Adipocyte (in vitro differentiated cells): Measurements from ENCODE around the gene KRT7.

Experiments used
- DNase-seq: peaks from one replicate; pipeline ENCODE4 v3.0.0-alpha.2; 2015; ENCODE audit warnings: low read depth
- H3K27me3 ChIP-seq: replicated peaks from 2 replicates; pipeline ENCODE4 v1.7.0; 2013; ENCODE audit warnings: mild to moderate bottlenecking, low read length, moderate library complexity; ENCODE audit not compliant: control insufficient read depth, insufficient read depth
- H3K36me3 ChIP-seq: 2 replicates; pipeline ENCODE4 v1.7.0; 2013; ENCODE audit warnings: low read length, mild to moderate bottlenecking, moderate library complexity; ENCODE audit not compliant: control insufficient read depth, insufficient read depth, severe bottlenecking
- H3K4me1 ChIP-seq: 2 replicates; pipeline ENCODE4 v1.7.0; 2013; ENCODE audit warnings: mild to moderate bottlenecking, low read length, moderate library complexity; ENCODE audit not compliant: control insufficient read depth, insufficient read depth
- H3K4me3 ChIP-seq: 2 replicates; pipeline ENCODE4 v1.7.0; 2013; ENCODE audit warnings: mild to moderate bottlenecking, low read length, moderate library complexity
- H3K9ac ChIP-seq: 2 replicates; pipeline ENCODE4 v1.7.0; 2013; ENCODE audit warnings: mild to moderate bottlenecking, low read length, moderate library complexity
- H3K9me3 ChIP-seq: 2 replicates; pipeline ENCODE4 v1.7.0; 2013; ENCODE audit warnings: mild to moderate bottlenecking, low read length, moderate library complexity; ENCODE audit not compliant: control insufficient read depth

Gene KRT7

DNA sequence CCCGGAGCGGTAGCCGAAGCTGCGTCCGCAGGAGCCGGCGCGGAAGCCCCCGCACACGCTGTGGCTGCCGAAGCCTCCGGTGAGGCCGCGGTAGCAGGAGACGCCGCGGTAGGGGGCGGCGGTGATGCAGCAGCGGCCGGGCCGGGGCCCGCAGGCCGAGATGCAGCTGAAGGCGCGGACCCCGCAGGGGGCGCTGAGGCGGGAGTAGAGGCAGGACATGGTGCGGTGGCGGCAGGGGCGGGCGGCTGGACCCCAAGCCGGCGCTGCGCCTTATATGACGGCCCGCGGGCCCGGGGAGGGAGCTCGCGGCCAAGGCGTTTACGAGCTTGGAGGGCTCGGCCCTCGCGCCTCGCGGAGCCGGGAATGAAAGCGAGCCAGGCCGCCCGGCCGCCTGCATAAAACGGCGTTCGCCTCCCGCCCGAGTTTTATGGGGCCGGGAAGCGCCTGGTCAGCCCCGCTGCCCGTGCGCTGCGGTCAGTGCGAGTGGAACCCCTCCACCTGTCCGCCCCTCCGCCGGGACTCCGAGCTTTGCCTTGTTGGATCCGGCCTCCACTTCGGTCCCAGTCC is 25.4 kb downstream of the KRT7 start:
- peak; percentile 30 for DNase-seq
- Histone ChIP-seq H3K36me3 (no peaks in the 10 kb centered on the region), H3K9me3 (no peaks in the 10 kb centered on the region), H3K27me3 (peaks cover 66% of the 10 kb centered on the region), H3K4me3 (no peak overlapping the region), H3K9ac (no peak overlapping the region), H3K4me1 (no peaks in the 10 kb centered on the region)

DNA sequence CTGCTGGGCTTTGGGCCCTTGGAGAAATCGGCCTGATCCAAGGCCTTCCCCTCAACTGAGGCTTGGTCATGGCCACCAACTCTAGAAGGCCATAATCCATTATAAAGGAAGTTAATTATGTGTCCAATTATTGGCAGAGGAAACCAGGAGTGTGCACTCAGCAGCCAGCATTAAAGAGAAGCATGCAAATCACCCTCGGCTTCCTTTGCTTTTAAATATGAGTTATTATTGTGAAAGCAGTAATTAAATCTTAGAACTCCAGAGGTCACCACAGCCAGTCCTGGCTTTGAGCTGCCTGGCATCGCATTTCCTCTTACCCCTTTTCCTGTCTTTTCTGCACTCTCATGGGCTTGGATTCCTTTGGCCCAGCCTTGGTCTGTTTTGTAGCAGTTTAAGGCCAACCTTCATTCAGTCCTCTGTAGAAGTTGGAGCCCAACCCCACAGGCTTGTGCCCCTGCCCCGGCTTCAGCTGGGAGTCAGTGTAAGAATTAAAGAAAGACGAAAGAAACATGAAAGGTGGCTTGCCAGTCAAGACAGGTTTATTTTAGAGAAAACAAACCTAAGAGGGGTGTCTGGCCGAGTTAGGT is 26.7 kb downstream of the KRT7 start:
- peaks cover 2% of the 10 kb centered on the region for H3K4me1 ChIP-seq
- DNase-seq, result peak; percentile 66
- no peak overlapping the region for H3K9ac ChIP-seq
- H3K36me3 ChIP-seq, result no peaks in the 10 kb centered on the region
- H3K9me3 ChIP-seq, result no peaks in the 10 kb centered on the region
- no peak overlapping the region for H3K4me3 ChIP-seq
- H3K27me3 ChIP-seq, result peaks cover 64% of the 10 kb centered on the region

DNA sequence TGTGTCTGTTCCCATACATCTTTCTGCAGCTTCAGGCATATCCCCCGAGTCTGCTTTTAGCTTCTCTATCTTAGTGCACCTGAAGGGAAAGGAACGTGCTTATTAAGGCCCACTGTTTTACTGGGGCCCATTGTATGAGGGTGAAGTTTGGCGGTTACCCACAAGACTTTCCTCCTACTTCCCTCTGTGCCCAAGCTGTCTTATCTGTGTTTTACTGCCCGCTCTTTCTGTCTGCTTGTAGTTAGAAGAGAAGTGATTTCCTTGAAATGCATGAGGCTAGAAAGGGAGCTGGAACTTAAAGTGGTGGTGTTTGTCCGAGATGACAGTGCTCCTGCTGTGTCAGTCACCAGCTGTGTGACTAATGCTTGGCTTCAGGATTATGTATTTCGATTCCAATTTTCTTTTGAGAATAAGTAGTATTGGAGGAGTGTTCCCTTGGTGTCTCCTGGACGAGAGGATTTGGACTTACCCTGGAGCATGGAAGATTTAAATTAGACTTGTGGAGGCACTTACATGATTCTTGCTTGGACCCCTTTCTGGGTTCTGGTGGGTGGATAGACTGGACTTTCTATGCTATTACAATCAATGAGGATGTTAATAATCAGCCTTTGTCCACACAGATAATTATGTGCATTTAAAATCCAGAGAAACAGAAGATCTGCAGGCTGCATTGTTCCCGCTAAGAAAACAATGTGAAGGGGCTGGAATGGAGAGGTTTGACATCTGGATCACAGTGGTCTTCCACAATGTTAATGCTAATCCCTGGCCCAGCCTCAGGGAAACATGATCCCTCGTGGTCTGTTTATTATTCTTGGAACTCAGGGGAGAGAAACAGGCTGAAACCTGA is 27.5 kb downstream of the KRT7 start:
- H3K4me3 ChIP-seq, result no peak overlapping the region
- H3K27me3 ChIP-seq, result peaks cover 56% of the 10 kb centered on the region
- H3K4me1 ChIP-seq, result peaks cover 4% of the 10 kb centered on the region
- peak; percentile 78 for DNase-seq
- no peaks in the 10 kb centered on the region for H3K36me3 ChIP-seq
- H3K9me3 ChIP-seq, result no peaks in the 10 kb centered on the region
- H3K9ac ChIP-seq, result no peak overlapping the region

DNA sequence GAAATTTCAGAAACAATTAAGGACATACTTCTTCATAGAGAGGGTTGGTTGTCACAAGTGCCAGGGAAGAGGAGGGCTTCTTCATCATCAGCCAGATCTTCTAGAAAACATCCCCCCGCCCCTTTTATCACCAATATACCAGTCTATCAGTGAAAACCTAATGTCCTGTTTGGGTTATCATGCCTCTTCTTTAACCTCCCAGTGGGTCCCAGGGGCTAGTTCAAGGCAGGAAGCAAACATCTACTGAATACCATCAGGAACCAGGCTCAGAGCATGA is 28.1 kb downstream of the KRT7 start:
- no peak for DNase-seq
- no peak overlapping the region for H3K9ac ChIP-seq
- peaks cover 5% of the 10 kb centered on the region for H3K4me1 ChIP-seq
- no peak overlapping the region for H3K4me3 ChIP-seq
- no peaks in the 10 kb centered on the region for H3K36me3 ChIP-seq
- no peaks in the 10 kb centered on the region for H3K9me3 ChIP-seq
- peaks cover 50% of the 10 kb centered on the region for H3K27me3 ChIP-seq

DNA sequence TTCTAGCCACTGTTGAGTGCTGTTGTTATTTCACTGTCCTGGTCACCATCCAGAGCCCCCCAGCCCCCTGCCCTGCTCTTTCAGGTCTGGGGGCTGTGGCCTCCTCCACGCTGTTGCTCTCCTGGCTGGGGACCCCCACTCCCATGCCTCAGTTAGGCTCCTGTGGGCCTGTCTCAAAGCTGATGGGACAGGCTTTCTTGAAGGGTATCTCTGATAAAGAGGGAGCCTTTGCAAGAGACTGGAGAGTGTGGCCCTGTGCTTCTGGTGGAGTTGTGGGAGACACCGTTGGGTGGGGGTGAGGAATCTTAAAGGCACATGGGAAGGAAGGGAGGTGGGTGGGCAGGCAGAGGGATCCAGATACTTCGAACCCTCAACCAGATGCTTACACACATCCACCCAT is 29.2 kb downstream of the KRT7 start:
- Histone ChIP-seq H3K36me3 (no peaks in the 10 kb centered on the region), H3K4me3 (no peak overlapping the region), H3K9me3 (no peaks in the 10 kb centered on the region), H3K4me1 (peaks cover 5% of the 10 kb centered on the region), H3K9ac (no peak overlapping the region), H3K27me3 (peaks cover 40% of the 10 kb centered on the region)
- DNase-seq, result no peak

DNA sequence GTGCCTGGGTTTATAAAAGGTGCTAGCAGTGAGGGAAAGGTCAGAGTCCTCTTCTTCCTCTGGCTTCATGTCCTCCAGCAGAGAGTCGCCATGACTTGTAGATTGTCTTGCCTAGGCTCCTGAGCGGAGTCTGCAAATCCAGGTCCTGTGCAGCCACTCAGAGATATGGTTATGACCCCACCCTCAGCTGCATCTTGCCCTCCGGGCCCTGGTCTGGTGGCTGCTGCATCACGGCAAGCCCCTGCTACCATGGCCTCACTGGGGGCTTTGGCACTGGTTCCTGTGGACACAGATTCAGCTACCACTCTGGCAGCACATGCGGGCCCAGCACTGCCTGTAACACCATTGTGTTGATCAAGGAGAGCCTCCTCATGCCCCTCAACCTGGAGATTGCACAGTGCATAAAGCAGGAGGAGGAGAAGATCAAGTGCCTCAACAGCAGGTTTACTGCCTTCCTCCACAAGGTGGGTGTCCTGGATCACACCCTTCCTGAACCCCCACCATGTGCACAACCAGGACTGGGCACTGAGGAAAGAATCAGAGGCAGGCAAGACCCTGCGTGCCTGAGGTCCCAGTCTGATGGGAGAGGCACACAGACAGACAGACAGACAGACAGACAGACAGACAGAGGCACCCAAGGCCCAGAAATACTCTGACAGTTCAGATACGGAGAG is 30.9 kb downstream of the KRT7 start:
- Histone ChIP-seq H3K4me1 (peaks cover 5% of the 10 kb centered on the region), H3K36me3 (no peaks in the 10 kb centered on the region), H3K4me3 (no peak overlapping the region), H3K27me3 (peaks cover 27% of the 10 kb centered on the region), H3K9me3 (no peaks in the 10 kb centered on the region), H3K9ac (no peak overlapping the region)
- DNase-seq, result no peak

DNA sequence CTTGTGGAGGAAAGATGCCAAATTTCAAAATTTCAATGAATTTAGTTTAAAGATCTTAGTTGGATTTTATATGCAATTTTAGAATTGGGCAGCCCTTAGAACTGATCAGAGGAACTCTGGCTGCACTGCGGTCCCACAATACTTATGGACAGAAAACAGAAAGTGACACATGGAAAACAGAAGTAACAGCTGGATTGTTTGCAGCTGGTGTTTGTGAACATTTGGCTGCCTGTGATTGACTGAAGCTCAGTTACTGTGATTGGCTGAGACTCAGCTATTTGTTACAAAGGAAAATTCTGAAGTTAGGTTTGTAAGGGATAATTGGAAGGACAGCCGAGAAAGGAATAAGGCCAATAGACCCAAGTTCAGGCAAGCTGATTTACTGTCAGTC is 31.4 kb downstream of the KRT7 start:
- no peaks in the 10 kb centered on the region for H3K36me3 ChIP-seq
- H3K4me1 ChIP-seq, result peaks cover 5% of the 10 kb centered on the region
- peak; percentile 36 for DNase-seq
- H3K27me3 ChIP-seq, result peaks cover 22% of the 10 kb centered on the region
- no peaks in the 10 kb centered on the region for H3K9me3 ChIP-seq
- H3K9ac ChIP-seq, result no peak overlapping the region
- H3K4me3 ChIP-seq, result no peak overlapping the region

DNA sequence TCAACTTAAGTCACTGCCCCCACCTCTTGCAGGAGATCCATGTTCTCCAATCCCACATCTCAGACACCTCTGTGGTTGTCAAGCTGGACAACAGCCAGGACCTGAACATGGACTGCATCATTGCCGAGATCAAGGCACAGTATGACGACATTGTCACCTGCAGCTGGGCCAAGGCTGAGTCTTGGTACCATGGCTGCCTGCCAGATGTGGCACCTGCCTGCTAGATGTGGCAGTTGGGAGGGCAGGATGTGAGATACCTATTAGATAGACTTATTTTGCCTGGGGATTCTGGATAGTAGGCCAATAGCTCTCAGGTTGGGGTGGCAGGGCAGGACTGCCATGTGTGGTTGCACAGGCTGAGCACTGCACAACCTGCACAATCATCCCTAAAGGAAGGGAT is 33.5 kb downstream of the KRT7 start:
- Histone ChIP-seq H3K9me3 (peaks cover 9% of the 10 kb centered on the region), H3K4me3 (no peak overlapping the region), H3K9ac (no peak overlapping the region), H3K27me3 (peaks cover 20% of the 10 kb centered on the region), H3K36me3 (no peaks in the 10 kb centered on the region), H3K4me1 (peaks cover 5% of the 10 kb centered on the region)
- no peak for DNase-seq

DNA sequence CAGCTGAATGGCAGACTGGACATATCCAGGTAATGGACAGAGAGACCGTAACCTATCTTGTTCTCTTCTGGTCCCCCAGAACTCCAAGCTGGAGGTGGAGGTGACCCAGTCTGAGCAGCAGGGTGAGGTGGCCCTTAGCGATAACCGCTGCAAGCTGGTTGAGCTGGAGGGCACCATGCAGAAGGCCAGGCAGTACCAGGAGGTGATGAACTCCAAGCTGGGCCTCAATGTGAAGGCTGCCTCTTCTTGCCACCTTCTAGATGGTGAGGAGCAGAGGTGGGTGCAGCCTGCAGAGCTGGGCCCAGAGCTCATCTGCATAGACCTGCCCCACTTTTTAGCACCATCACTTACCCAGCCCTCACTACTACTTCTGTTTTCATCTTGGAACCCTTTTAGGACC is 34.2 kb downstream of the KRT7 start:
- Histone ChIP-seq H3K4me1 (peaks cover 5% of the 10 kb centered on the region), H3K9me3 (peaks cover 14% of the 10 kb centered on the region), H3K27me3 (peaks cover 20% of the 10 kb centered on the region), H3K4me3 (no peak overlapping the region), H3K36me3 (no peaks in the 10 kb centered on the region), H3K9ac (no peak overlapping the region)
- no peak for DNase-seq

DNA sequence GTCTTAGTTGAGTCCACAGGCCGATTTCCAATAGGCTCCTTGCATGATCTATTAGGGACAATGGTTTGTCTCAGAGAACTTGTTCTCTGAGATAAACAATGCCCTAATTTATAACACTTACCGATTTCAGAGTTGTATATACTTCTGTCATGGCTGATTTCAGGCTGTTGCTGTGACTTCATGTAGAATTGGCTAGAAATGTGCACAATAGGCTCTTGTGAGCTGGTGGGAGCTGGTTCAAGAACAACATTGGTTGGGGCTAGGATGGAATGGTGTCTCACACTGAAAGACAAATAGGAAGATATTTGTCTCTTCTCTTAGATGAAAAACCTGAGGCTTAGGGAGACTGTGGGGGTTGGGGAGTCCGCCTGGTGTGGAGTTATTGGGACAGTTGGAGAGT is 34.7 kb downstream of the KRT7 start:
- Histone ChIP-seq H3K4me3 (no peak overlapping the region), H3K27me3 (peaks cover 15% of the 10 kb centered on the region), H3K9me3 (peaks cover 14% of the 10 kb centered on the region), H3K4me1 (peaks cover 5% of the 10 kb centered on the region), H3K9ac (no peak overlapping the region), H3K36me3 (no peaks in the 10 kb centered on the region)
- DNase-seq, result no peak

DNA sequence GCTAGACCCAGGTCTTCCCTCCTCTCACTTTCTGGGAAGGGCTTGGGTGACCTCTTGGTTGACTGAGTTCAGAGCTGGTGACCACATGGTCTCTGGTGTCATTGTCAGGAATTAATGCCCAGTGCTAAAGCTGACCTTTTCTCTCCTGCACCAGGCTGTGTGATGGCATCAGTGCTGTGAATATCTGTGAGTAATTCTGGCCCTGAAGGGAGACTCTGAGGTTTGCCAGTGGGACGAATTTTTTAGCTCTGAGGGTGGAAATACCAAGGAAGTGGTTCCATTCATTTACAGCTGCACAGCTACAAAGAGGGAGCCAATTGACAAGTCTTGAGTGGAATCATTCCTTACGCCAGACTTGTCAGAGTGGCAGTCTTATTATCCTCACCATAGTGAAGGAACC is 35.2 kb downstream of the KRT7 start:
- Histone ChIP-seq H3K36me3 (no peaks in the 10 kb centered on the region), H3K4me1 (peaks cover 5% of the 10 kb centered on the region), H3K9me3 (peaks cover 14% of the 10 kb centered on the region), H3K27me3 (peaks cover 11% of the 10 kb centered on the region), H3K9ac (no peak overlapping the region), H3K4me3 (no peak overlapping the region)
- no peak for DNase-seq
